Fibroblast of the aortic adventitia (primary cell): ENCODE results near the gene MT1H. TPM values are rescaled to one million over a fixed set of nuclear protein-coding genes. Genes with fewer than 3 reads are reported as not detected.

Experiments used
- DNase-seq: peaks from one replicate; pipeline ENCODE4 v3.0.0-alpha.2; 2010; ENCODE audit warnings: low read depth
- H3K4me3 ChIP-seq: 2 replicates; pipeline ENCODE4 v1.5.1; 2011; ENCODE audit warnings: low read depth, mild to moderate bottlenecking, control low read depth, low read length, moderate library complexity
- total RNA-seq: library from RNA; depleted of rRNA; stranded (reverse); fragments of >200 nt; gene quantifications from 2 replicates; pipeline ENCODE4 v1.2.3, GENCODE V29; 2012; ENCODE audit warnings: low replicate concordance
- TF ChIP-seq, protein P1 (sequence below): IDR thresholded peaks from 2 replicates; pipeline ENCODE4 v1.5.1; 2011; ENCODE audit warnings: mild to moderate bottlenecking, low read length, control low read depth, inconsistent platforms; ENCODE audit not compliant: insufficient read depth

The MT1H gene
- total RNA-seq, 1 donor = not detected

DNA sequence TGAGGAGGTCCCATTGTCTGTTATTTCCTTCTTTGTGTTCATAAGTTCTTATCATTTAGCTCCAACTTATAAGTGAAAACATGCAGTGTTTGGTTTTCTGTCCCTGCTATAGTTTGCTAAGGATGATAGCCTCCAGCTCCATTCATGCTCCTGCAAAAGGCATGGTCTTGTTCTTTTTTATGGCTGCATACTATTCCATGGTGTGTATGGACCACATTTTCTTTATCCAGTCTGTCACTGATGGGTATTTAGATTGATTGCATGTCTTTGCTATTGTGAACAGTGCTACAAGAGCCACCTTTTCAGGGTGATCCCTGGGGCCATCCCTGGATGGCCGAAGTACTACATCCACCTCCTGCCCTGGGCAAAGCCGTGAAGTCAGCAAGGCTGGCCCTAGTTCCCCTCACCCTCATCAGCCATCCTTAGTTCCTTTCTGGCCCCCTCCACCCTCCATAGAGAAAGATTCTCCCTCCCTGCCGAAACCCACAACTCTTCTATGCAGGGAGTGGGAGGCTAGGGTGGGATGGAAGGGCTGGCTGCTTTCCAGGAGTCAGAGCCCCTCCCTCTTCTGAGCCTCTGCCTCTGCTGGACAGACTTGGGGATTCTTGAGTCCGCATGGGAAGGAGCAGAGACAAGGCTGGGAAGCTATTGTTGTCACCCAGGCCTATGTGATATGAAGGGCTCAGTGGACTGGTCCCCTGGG lies 21.0 kb downstream of the MT1H start:
- TF ChIP-seq, protein P1, sequence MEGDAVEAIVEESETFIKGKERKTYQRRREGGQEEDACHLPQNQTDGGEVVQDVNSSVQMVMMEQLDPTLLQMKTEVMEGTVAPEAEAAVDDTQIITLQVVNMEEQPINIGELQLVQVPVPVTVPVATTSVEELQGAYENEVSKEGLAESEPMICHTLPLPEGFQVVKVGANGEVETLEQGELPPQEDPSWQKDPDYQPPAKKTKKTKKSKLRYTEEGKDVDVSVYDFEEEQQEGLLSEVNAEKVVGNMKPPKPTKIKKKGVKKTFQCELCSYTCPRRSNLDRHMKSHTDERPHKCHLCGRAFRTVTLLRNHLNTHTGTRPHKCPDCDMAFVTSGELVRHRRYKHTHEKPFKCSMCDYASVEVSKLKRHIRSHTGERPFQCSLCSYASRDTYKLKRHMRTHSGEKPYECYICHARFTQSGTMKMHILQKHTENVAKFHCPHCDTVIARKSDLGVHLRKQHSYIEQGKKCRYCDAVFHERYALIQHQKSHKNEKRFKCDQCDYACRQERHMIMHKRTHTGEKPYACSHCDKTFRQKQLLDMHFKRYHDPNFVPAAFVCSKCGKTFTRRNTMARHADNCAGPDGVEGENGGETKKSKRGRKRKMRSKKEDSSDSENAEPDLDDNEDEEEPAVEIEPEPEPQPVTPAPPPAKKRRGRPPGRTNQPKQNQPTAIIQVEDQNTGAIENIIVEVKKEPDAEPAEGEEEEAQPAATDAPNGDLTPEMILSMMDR = no peak
- DNase-seq = no peak
- H3K4me3 ChIP-seq = no peak overlapping the region

DNA sequence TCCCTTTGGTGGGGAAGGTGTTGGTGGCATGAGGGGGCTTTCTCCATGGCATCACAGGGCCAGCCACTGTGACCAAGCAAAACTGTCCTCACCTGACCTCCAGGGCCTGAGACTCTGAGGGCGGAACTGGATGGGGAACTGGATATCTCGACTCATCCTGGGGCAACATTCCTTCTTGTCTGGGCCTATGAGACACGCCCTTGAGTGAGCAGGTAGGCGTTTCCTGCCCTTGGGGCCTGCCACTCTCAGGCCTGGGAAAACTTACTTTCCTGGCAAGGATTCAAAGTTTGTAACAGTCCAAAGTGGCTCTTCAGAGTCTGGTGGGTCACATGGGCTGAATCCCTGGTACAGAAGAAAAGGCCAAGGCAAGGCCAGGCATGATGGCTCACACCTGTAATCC lies 22.3 kb downstream of the MT1H start:
- no peak overlapping the region for H3K4me3 ChIP-seq
- TF ChIP-seq, protein P1 = no peak
- DNase-seq = peak; percentile 22

DNA sequence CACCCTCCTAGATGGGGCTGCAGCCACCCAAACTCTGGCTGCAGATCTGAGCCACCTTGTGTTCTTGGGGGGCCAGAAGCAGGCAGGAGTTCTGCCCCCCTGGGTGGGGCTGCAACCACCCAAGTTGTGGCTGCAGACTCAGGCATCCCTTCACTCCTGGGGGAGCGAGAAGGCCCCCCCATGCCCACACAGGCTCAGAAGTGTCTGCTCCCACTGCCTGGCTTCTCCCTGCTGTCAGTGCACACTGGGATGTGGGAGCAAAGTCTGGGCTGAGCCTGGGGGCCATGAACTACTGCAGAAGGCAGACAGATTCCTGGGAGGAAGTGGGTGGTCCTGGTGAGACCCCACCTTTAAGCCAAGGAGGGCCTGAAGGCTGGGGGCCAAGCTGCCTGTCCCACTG lies 25.6 kb downstream of the MT1H start:
- H3K4me3 ChIP-seq = no peak overlapping the region
- no peak for DNase-seq
- TF ChIP-seq, protein P1 = no peak

DNA sequence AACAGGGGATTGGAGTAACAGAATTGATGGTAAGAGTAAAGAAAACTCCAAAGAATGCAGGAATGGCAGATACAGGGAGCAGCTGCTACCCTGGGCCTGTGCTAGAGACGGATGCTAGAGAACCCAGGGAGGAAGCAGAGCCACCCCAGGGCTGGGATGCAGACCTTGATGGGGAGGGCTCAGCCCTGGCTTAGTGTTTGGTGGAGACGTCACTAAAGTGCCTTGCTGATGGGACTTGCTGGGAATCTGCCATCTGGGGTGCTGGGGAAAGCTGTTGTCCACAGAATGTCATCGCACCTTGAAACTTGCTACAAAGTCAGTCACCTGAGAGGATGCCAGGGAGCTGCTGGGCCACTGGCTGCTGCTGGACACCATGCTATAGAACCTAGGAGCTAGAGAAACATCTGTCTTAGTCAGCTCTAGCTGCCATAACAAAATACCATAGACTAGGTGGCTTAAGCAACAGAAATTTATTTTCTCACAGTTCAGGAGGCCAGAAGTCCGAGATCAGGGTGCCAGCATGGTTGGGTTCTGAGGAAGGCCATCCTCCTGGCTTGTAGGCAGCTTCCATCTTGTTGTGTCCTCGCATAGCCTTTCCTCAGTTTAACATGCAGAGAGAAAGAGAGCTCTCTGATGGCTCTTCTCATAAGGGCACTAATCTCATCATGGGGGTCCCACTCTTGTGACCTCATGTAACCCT lies 28.0 kb downstream of the MT1H start:
- DNase-seq = no peak
- TF ChIP-seq, protein P1 = no peak
- H3K4me3 ChIP-seq = no peak overlapping the region

DNA sequence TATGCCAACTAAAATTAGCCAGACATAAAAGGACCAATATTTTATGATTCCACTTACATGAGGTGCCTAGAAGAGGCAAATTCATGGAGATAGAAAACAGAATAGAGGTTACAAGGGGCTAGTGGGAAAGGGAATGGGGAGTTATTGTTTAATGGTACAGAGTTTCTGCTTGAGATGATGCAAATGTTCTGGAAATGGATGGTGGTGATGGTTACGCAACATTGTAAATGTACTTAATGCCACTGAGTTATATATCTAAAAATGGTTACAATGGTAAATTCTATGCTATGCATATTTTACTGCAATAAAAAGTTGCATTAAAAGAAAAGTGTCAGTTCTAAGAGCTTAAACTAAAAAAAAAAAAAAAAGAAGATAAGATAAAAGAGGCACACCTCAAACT lies 30.6 kb downstream of the MT1H start:
- TF ChIP-seq, protein P1 = no peak
- DNase-seq = no peak
- no peak overlapping the region for H3K4me3 ChIP-seq

DNA sequence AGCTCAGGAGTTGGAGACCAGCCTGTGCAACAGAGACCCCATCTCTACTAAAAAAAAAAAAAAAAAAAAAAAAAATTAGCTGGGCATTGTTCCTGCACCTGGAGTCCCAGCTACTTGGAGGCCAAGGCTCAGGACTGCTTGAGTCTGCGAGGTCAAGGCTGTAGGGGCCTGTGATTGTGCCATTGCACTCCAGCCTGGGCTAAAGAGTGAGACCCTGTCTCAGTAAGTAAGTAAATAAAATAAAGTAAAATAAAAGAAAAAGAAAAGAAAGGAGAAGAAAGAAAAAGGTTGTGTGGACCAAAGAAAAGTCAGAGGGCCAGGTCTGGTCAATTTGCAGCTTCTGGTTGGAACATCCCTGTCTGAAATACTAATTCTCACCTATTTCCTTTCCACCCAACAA lies 31.0 kb downstream of the MT1H start:
- no peak for DNase-seq
- TF ChIP-seq, protein P1 = no peak
- H3K4me3 ChIP-seq = no peak overlapping the region

DNA sequence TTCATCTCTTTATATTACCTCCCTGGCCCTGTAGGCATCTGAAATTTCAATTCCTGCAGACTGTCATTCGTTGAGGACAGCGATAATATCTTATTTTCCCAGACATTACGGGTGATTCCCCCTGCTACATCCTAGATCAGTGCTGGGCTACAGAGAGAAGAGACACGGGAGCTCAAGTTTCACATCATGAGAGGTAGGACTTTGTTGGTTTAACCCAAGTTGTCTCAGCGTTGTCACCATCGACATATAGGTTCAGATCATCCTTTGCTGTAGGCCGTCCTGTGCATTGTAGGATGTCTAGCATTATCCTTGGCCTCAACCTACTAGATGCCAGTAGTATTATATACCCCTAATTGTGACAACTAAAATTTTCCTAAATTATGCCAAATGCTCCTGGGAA lies 31.9 kb downstream of the MT1H start:
- TF ChIP-seq, protein P1 = no peak
- no peak overlapping the region for H3K4me3 ChIP-seq
- no peak for DNase-seq
